HCT116 (cell line): Measurements from ENCODE around the gene EPB41L4A.

Experiments
- EZH2 ChIP-seq: fragments of 200-600 bp; sonication (generic); IDR thresholded peaks from 2 replicates; pipeline ENCODE4 v1.6.1; 2017; ENCODE audit warnings: antibody characterized with exemption, mixed run types
- TF ChIP-seq, protein P1 (sequence below), 3 experiments: fragments of 200-600 bp in 1 of 3; sonication (generic) in 1 of 3; IDR thresholded peaks in 2 of 3; conservative IDR thresholded peaks in 1 of 3; 2 replicates each; pipeline ENCODE4 v1.5.1; 2012 to 2017; ENCODE audit warnings: low read depth in 2 of 3, low read length in 2 of 3, antibody characterized with exemption in 1 of 3, borderline replicate concordance in 1 of 3, control low read depth in 1 of 3, mild to moderate bottlenecking in 1 of 3, mixed read lengths in 1 of 3, mixed run types in 1 of 3, moderate library complexity in 1 of 3; ENCODE audit not compliant: insufficient read depth in 1 of 3

GRCh38 chr5:112312295-112313275 lies 106.5 kb downstream of the EPB41L4A start:
- TF ChIP-seq EZH2 = no peak
- TF ChIP-seq, protein P1, sequence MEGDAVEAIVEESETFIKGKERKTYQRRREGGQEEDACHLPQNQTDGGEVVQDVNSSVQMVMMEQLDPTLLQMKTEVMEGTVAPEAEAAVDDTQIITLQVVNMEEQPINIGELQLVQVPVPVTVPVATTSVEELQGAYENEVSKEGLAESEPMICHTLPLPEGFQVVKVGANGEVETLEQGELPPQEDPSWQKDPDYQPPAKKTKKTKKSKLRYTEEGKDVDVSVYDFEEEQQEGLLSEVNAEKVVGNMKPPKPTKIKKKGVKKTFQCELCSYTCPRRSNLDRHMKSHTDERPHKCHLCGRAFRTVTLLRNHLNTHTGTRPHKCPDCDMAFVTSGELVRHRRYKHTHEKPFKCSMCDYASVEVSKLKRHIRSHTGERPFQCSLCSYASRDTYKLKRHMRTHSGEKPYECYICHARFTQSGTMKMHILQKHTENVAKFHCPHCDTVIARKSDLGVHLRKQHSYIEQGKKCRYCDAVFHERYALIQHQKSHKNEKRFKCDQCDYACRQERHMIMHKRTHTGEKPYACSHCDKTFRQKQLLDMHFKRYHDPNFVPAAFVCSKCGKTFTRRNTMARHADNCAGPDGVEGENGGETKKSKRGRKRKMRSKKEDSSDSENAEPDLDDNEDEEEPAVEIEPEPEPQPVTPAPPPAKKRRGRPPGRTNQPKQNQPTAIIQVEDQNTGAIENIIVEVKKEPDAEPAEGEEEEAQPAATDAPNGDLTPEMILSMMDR (IDR thresholded peaks at IDR 0.05 in 2 of 3, conservative IDR thresholded peaks at IDR 0.05 in 1 of 3; ENCODE audit: borderline replicate concordance in 1 of 3, insufficient read depth in 1 of 3, low read depth in 2 of 3, low read length in 2 of 3) = no peak
